ENCODE data around the gene B3GNT9. TPM values are rescaled to one million over a fixed set of nuclear protein-coding genes. Genes with fewer than 3 reads are reported as not detected.

The B3GNT9 gene
- polyA plus RNA-seq, 1 of the 3 experiments (the other 2 are of a cell fraction), result 9.9 TPM

GRCh38 chr16:67111951-67112444 lies 38.8 kb downstream of the B3GNT9 start (continued):
- TF ChIP-seq REST (IDR thresholded peaks at IDR 0.05; ENCODE audit: low read depth, low read length) (no peak), NRF1 (IDR thresholded peaks at IDR 0.05; ENCODE audit: low read depth, low read length) (no peak), RAD21 (IDR thresholded peaks at IDR 0.05; ENCODE audit: low read length) (no peak), GATA2 (CRISPR knock-in tag; IDR thresholded peaks at IDR 0.05) (no peak), MEF2A (IDR thresholded peaks at IDR 0.05; ENCODE audit: borderline replicate concordance, low read depth) (no peak)

- Histone ChIP-seq H4K20me1 (ENCODE audit: insufficient read depth) (no peaks in the 10 kb centered on the region; the same call in 1 of the 2 replicates), H3K9ac (peak within 1 kb of the TSS; percentile 73), H3K4me3 (ENCODE audit: low read depth in 2 of 2, low read length in 1 of 2) (peak within 1 kb of the TSS; percentile 84 to 97), H3K4me1 (ENCODE audit: control insufficient read depth in 1 of 2, insufficient read depth in 2 of 2, low read depth in 1 of 2, low read length in 1 of 2) (peaks cover 10 to 23% of the 10 kb centered on the region in 2 experiments; a peak in 1 of 4 replicates), H2AFZ (ENCODE audit: low read depth) (peak within 1 kb of the TSS; percentile 92; the same call in 1 of the 2 replicates), H3K4me2 (peak within 1 kb of the TSS; percentile 98), H3K9me3 (no peaks in the 10 kb centered on the region), H3K36me3 (replicated peaks in 1 of 2; ENCODE audit: control insufficient read depth in 1 of 2, insufficient read depth in 2 of 2, low read length in 1 of 2) (no peaks in the 10 kb centered on the region), H3F3A (replicated peaks; ENCODE audit: insufficient read depth) (peaks cover 33% of the 10 kb centered on the region), H3K27ac (ENCODE audit: low read depth in 2 of 2, low read length in 1 of 2) (peak within 1 kb of the TSS; percentile 38 to 75; a peak in 3 of 4 replicates), H3K27me3 (ENCODE audit: insufficient read depth) (no peaks in the 10 kb centered on the region), H3K9me2 (no peaks in the 10 kb centered on the region), H3K79me2 (ENCODE audit: insufficient read depth) (peaks cover 46% of the 10 kb centered on the region)
- WGBS (ENCODE audit: low lambda C conversion rate), result 8% methylated on average over 39 of the region's 63 CpGs
- POLR2A ChIA-PET, result interaction anchor here (0.6 kb wide), 1 partner anchor 8 kb away, joined by 6 read pairs; no protein-coding TSS in a partner anchor
- peak; percentile 52; the same call in 1 of the 2 replicates for TF ChIP-seq MXI1 (IDR thresholded peaks at IDR 0.05; ENCODE audit: low read depth, low read length)
- TF ChIP-seq NRF1 (IDR thresholded peaks at IDR 0.05; ENCODE audit: low read depth, low read length), result peak; percentile 82
- peak in 1 of 2 experiments; percentile 36; a peak in 1 of 4 replicates for TF ChIP-seq EP300 (IDR thresholded peaks at IDR 0.05; ENCODE audit: borderline replicate concordance in 1 of 2, low read depth in 1 of 2, low read length in 1 of 2)
- TF ChIP-seq CHD2 (IDR thresholded peaks at IDR 0.05; ENCODE audit: low read length, partially characterized antibody), result peak; percentile 33
- no peak for TF ChIP-seq ZBTB33 (IDR thresholded peaks at IDR 0.05; ENCODE audit: borderline replicate concordance, low read depth)
- TF ChIP-seq USF2 (IDR thresholded peaks at IDR 0.05; ENCODE audit: borderline replicate concordance, low read depth, low read length), result no peak
- TF ChIP-seq MAX (IDR thresholded peaks at IDR 0.05; ENCODE audit: low read depth), result 0 out of 2 replicates have a peak, but pooled peaks have one; percentile 34
- peak; percentile 59 for TF ChIP-seq TAF1 (IDR thresholded peaks at IDR 0.05; ENCODE audit: borderline replicate concordance, low read depth, low read length)
- TF ChIP-seq POLR2AphosphoS5 (IDR thresholded peaks at IDR 0.05; ENCODE audit: low read depth, low read length), result peak; percentile 93
- no peak for TF ChIP-seq GABPA (IDR thresholded peaks at IDR 0.05; ENCODE audit: low read depth)
- CTCF ChIA-PET, result interaction anchor here (0.6 to 6.1 kb wide), 6 partner anchors 9 to 175 kb away, joined by 3 to 36 read pairs (median 3); partner anchors contain the start of gene CIAO2B
- peak; percentile 100 for DNase-seq
Observed at GRCh38 chr16:67109407-67110135, 41.2 kb downstream of the B3GNT9 start, which contains the start of gene PHAF1. Gene PHAF1, plus strand, starts transcription at chr16:67109941. Its CDS starts 235 bp downstream, at chr16:67110176.

Measured in SK-N-SH (cell line).